Measurements from ENCODE around the gene ITPKC. TPM values are rescaled to one million over a fixed set of nuclear protein-coding genes. Genes with fewer than 3 reads are reported as not detected.
"Not testable (repeated sequence)": the region's sequence is repeated elsewhere in the genome, so short reads cannot be mapped to it uniquely, and the experiment has no call there.

The ITPKC gene
- total RNA-seq, 4 donors from 2014 or later = 18.3 to 49.7 (median 25.1) TPM

DNA sequence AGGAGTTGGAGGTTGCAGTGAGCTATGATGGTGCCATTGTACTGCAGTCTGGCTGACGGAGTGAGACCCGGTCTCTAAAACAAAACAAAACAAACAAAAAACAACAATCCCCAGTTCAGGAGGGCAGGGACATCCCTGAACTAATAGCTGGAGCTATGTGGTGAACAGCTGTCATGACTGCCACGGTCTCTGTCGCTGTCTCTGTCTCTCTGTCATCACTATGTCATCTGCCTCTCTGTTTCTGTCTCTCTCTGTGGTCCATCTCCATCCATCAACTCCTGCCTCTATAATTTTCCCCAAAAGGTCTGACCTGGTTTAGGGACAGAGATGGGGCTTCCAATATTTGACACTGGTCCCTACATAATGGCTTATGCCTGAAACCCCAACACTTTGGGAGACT is 7.4 kb downstream of the ITPKC start:
- no peak for DNase-seq
- H3K36me3 ChIP-seq = peaks cover 46 to 52% of the 10 kb centered on the region in 2 donors
- intact Hi-C loops (cut with DNase I) = no loop called here
- no peaks in the 10 kb centered on the region for H3K27me3 ChIP-seq
- no peak overlapping the region for H3K27ac ChIP-seq
- H3K4me1 ChIP-seq = peaks cover 27 to 45% of the 10 kb centered on the region in 2 donors
- TF ChIP-seq, protein P1, sequence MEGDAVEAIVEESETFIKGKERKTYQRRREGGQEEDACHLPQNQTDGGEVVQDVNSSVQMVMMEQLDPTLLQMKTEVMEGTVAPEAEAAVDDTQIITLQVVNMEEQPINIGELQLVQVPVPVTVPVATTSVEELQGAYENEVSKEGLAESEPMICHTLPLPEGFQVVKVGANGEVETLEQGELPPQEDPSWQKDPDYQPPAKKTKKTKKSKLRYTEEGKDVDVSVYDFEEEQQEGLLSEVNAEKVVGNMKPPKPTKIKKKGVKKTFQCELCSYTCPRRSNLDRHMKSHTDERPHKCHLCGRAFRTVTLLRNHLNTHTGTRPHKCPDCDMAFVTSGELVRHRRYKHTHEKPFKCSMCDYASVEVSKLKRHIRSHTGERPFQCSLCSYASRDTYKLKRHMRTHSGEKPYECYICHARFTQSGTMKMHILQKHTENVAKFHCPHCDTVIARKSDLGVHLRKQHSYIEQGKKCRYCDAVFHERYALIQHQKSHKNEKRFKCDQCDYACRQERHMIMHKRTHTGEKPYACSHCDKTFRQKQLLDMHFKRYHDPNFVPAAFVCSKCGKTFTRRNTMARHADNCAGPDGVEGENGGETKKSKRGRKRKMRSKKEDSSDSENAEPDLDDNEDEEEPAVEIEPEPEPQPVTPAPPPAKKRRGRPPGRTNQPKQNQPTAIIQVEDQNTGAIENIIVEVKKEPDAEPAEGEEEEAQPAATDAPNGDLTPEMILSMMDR (IDR thresholded peaks at IDR 0.05) = no peak
- TF ChIP-seq POLR2A (IDR thresholded peaks at IDR 0.05) = no peak
- WGBS, 2 donors = 93 to 99% methylated on average over 4 of the region's 4 CpGs
- H3K4me3 ChIP-seq (replicated peaks in 1 of 3) = no peak overlapping the region
- no peaks in the 10 kb centered on the region for H3K9me3 ChIP-seq

GRCh38 chr19:40724855-40725254 is 7.9 kb downstream of the ITPKC start:
- Histone ChIP-seq H3K27me3 (no peaks in the 10 kb centered on the region), H3K27ac (no peak overlapping the region), H3K9me3 (no peaks in the 10 kb centered on the region), H3K36me3 (peaks cover 51 to 56% of the 10 kb centered on the region in 2 donors), H3K4me1 (peaks cover 22 to 39% of the 10 kb centered on the region in 2 donors), H3K4me3 (replicated peaks in 1 of 3) (no peak overlapping the region)
- DNase-seq = no peak
- 89 to 91% methylated on average over 3 of the region's 3 CpGs for WGBS, 2 donors
- TF ChIP-seq, protein P1 (IDR thresholded peaks at IDR 0.05) = no peak
- no peak for TF ChIP-seq POLR2A (IDR thresholded peaks at IDR 0.05)
- intact Hi-C loops (cut with DNase I) = no loop called here

DNA sequence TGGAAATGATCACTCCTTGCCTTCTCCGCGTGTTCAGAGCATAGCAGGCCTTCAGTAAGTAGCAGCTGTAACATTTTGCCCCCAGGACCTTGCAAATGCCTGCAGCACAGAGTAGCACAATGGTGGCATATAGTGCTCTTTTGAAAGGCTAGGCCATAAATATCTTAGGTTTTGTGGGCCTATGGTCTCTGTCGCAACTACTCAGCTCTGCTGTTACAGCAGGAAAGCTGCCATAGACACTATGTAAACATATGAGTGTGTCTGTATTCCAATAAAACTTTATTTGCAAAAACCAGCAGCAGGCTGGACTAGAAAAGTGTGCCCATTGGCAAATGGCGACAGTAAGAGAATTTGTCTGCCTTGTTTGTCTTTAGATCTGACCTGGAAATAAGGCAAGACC is 9.4 kb downstream of the ITPKC start:
- no peak for TF ChIP-seq POLR2A (IDR thresholded peaks at IDR 0.05)
- TF ChIP-seq, protein P1 (IDR thresholded peaks at IDR 0.05) = no peak
- intact Hi-C loops (cut with DNase I) = no loop called here
- 93 to 100% methylated on average over 4 of the region's 4 CpGs for WGBS, 2 donors
- H3K4me3 ChIP-seq (replicated peaks in 1 of 3) = no peak overlapping the region
- H3K27me3 ChIP-seq = no peaks in the 10 kb centered on the region
- H3K9me3 ChIP-seq = no peaks in the 10 kb centered on the region
- H3K36me3 ChIP-seq = peaks cover 66 to 70% of the 10 kb centered on the region in 2 donors
- DNase-seq = no peak
- peaks cover 8 to 25% of the 10 kb centered on the region in 2 donors for H3K4me1 ChIP-seq
- no peak overlapping the region for H3K27ac ChIP-seq

GRCh38 chr19:40730065-40730464 is 13.2 kb downstream of the ITPKC start:
- H3K9me3 ChIP-seq; H3K27me3 ChIP-seq; DNase-seq; H3K4me1 ChIP-seq; H3K4me3 ChIP-seq (replicated peaks in 1 of 3); intact Hi-C loops (cut with DNase I); H3K27ac ChIP-seq: not testable (repeated sequence)
- H3K36me3 ChIP-seq = peaks cover 83 to 88% of the 10 kb centered on the region in 2 donors
- WGBS, 2 donors = 92 to 93% methylated on average over 5 of the region's 5 CpGs

DNA sequence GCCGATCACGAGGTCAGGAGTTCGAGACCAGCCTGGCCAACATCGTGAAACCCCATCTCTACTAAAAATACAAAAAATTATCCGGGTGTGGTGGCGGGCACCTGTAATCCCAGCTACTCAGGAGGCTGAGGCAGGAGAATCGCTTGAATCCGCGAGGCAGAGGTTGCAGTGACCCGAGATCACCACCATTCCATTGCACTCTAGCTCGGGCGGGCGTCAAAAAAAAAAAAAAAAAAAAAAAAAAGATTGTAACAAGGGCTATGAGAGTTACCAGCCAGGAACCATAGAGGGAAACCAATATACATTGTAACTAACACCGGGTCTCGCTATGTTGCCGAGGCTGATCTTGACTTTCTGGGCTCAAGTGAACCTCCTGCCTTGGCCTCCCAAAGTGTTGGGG is 15.4 kb downstream of the ITPKC start:
- DNase-seq; H3K4me3 ChIP-seq (replicated peaks in 1 of 3); H3K27ac ChIP-seq; H3K9me3 ChIP-seq; H3K27me3 ChIP-seq; H3K4me1 ChIP-seq; intact Hi-C loops (cut with DNase I): not testable (repeated sequence)
- 93 to 94% methylated on average over 16 of the region's 16 CpGs for WGBS, 2 donors
- H3K36me3 ChIP-seq = peaks cover 82 to 92% of the 10 kb centered on the region in 2 donors

DNA sequence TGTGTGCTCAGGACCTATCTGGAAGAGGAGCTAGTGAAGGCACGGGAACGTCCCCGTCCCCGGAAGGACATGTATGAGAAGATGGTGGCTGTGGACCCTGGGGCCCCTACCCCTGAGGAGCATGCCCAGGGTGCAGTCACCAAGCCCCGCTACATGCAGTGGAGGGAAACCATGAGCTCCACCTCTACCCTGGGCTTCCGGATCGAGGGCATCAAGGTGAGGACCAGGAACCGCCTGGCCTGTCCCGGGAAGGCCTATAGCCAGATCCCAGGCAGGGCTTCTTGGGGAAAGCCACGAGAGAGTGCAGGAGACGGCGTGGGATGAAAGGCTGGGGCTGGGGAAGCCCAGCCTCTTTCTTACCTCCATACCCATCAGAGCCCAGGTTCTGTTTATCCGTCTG is 16.2 kb downstream of the ITPKC start:
- Histone ChIP-seq H3K36me3 (peaks cover 80 to 87% of the 10 kb centered on the region in 2 donors), H3K27ac (no peak overlapping the region), H3K27me3 (no peaks in the 10 kb centered on the region), H3K9me3 (no peaks in the 10 kb centered on the region), H3K4me3 (replicated peaks in 1 of 3) (no peak overlapping the region), H3K4me1 (no peaks in the 10 kb centered on the region)
- 96 to 97% methylated on average over 12 to 13 of the region's 13 CpGs for WGBS, 2 donors
- DNase-seq = no peak
- TF ChIP-seq, protein P1 (IDR thresholded peaks at IDR 0.05) = no peak
- intact Hi-C loops (cut with DNase I) = no loop called here
